MM.1S (cell line): Measurements from ENCODE around the gene TMEM178B.

Source experiments
- CTCF ChIP-seq: fragments of 300-600 bp; sonication (generic); IDR thresholded peaks from 2 replicates; pipeline ENCODE4 v1.5.1; 2016; ENCODE audit warnings: antibody characterized with exemption, low read length, mixed read lengths
- EZH2 ChIP-seq: fragments of 300-600 bp; sonication (generic); optimal IDR thresholded peaks from 2 replicates; pipeline ENCODE3; 2017; ENCODE audit warnings: low read depth, mild to moderate bottlenecking, antibody characterized with exemption, low read length, mixed read lengths
- EZH2phosphoT487 ChIP-seq: fragments of 300-600 bp; sonication (generic); IDR thresholded peaks from 2 replicates; pipeline ENCODE4 v1.6.1; 2018; ENCODE audit warnings: antibody characterized with exemption, low read length

- no peak for TF ChIP-seq CTCF
- no peak for TF ChIP-seq EZH2
- no peak for TF ChIP-seq EZH2phosphoT487
These were observed 394.5 kb downstream of the TMEM178B start for GRCh38 chr7:141468341-141468740.
